NCI-H2196 treated with DMSO at 0.1 percent for 48 hours (cell line): ENCODE measurements around the gene STC2.
"Not testable (repeated sequence)": the region's sequence is repeated elsewhere in the genome, so short reads cannot be mapped to it uniquely, and the experiment has no call there.

ENCODE experiments used
- DNase-seq: peaks from one replicate; lab custom pipeline; 2025; ENCODE audit not compliant: unreplicated experiment; lab: John Stamatoyannopoulos, UW

STC2 gene

GRCh38 chr5:173296737-173297676 lies 31.2 kb downstream of the STC2 start:
- DNase-seq, result no peak

GRCh38 chr5:173295796-173296195 lies 32.4 kb downstream of the STC2 start:
- DNase-seq, result no peak

- no peak for DNase-seq
Observed at GRCh38 chr5:173294673-173295320, 33.4 kb downstream of the STC2 start.

- peak; percentile 78 for DNase-seq
Observed at GRCh38 chr5:173293817-173294672, 34.2 kb downstream of the STC2 start.

GRCh38 chr5:173291722-173292658 lies 36.2 kb downstream of the STC2 start:
- DNase-seq, result no peak

- no peak for DNase-seq
Observed at GRCh38 chr5:173290477-173291131, 37.6 kb downstream of the STC2 start.

GRCh38 chr5:173289372-173289771 lies 38.8 kb downstream of the STC2 start:
- DNase-seq, result no peak

GRCh38 chr5:173288632-173289031 lies 39.6 kb downstream of the STC2 start:
- no peak for DNase-seq

GRCh38 chr5:173287086-173287485 lies 41.1 kb downstream of the STC2 start:
- DNase-seq, result no peak

GRCh38 chr5:173284343-173284958 lies 43.8 kb downstream of the STC2 start:
- not testable (repeated sequence) for DNase-seq

- peak; percentile 81 for DNase-seq
Observed at GRCh38 chr5:173283318-173284288, 44.6 kb downstream of the STC2 start.

GRCh38 chr5:173282916-173283315 lies 45.3 kb downstream of the STC2 start:
- DNase-seq, result no peak

- no peak for DNase-seq
Observed at GRCh38 chr5:173281910-173282309, 46.3 kb downstream of the STC2 start.

GRCh38 chr5:173279166-173279565 lies 49.0 kb downstream of the STC2 start:
- DNase-seq, result no peak

- no peak for DNase-seq
Observed at GRCh38 chr5:173278641-173279040, 49.6 kb downstream of the STC2 start.

- DNase-seq, result no peak
Observed at GRCh38 chr5:173278172-173278571, 50.0 kb downstream of the STC2 start.

- DNase-seq, result no peak
Observed at GRCh38 chr5:173274771-173275170, 53.4 kb downstream of the STC2 start.

- no peak for DNase-seq
Observed at GRCh38 chr5:173271419-173271818, 56.8 kb downstream of the STC2 start.
